ENCODE data around the gene AMIGO1.

The AMIGO1 gene

DNA sequence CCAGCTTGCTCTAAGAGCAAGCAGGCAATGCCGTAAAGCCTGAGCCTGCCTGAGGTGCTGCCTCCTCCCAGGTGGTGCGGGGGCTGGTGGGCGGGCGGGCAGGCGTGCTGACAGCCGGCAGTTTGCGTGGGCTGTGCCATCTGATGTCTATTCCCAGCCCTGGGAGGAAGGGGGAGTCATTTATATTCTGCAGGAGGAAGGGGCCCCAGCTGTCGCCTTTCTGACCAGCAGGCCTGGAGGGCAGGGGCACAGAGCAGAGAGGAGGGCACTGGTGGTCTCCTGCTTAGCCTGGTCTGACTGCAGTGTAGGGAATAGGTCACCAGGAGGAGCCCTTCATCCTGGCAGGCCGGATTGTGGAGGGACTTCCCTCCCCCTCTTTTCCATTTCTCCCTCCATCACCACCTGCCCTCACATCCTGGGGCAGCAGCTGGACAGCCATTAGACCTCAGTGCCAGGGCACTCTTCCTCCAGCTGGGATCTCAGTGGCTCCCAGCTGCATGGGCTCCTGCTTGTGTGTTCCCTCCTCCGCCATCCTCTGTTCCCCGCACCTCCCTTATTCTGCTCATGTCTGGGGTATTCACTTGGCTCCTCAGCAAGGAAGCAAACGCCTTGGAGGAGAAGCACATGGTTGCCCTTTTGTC is 11.2 kb downstream of the AMIGO1 start:
- no peak overlapping the region for H3K4me3 ChIP-seq (ENCODE audit: low read depth, low read length)
- DNase-seq (ENCODE audit: low read depth): no peak
- TF ChIP-seq, protein P1, sequence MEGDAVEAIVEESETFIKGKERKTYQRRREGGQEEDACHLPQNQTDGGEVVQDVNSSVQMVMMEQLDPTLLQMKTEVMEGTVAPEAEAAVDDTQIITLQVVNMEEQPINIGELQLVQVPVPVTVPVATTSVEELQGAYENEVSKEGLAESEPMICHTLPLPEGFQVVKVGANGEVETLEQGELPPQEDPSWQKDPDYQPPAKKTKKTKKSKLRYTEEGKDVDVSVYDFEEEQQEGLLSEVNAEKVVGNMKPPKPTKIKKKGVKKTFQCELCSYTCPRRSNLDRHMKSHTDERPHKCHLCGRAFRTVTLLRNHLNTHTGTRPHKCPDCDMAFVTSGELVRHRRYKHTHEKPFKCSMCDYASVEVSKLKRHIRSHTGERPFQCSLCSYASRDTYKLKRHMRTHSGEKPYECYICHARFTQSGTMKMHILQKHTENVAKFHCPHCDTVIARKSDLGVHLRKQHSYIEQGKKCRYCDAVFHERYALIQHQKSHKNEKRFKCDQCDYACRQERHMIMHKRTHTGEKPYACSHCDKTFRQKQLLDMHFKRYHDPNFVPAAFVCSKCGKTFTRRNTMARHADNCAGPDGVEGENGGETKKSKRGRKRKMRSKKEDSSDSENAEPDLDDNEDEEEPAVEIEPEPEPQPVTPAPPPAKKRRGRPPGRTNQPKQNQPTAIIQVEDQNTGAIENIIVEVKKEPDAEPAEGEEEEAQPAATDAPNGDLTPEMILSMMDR (IDR thresholded peaks at IDR 0.05; ENCODE audit: low read depth, low read length, missing control alignments): peak; percentile 64
- in situ Hi-C loops (cut with HindIII; ENCODE audit: low sequenced_read_pairs): no loop called here

DNA sequence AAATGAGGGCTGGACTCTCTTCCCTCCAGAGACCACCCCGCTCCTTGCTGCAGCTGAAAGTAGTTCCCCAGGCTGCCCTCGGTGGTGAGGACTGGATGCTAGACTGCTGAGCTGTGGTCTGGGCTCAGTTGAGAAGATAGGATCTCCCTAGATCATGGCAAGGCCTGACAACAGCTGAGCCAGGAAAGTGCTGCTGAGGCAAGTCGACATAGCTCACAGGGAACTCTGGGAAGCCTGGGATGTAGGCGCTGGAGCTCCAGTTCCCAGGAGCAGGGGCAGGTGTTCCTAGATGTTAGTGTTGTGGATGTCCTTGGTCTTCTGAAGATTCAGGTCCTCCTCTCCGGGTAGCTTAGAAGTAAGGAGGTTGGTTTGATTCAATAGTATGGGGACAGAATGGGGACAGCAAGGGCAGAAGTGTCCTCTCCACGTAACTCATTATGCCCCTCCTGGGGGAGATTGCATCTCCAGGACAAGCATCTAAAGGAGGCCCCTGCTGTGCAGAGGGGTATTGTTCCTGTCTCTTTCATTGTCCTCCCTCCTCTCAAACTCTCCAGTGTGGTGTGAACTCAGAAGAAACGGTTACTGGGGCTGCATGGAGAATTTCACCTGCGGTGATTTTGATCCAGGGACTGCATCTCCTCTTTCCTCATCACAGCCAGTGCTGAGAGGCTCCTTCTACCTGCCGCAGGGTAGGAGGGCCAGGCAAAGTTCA is 11.9 kb downstream of the AMIGO1 start:
- no peak for DNase-seq (ENCODE audit: low read depth)
- in situ Hi-C loops (cut with HindIII; ENCODE audit: low sequenced_read_pairs): no loop called here
- TF ChIP-seq, protein P1 (IDR thresholded peaks at IDR 0.05; ENCODE audit: low read depth, low read length, missing control alignments): no peak
- no peak overlapping the region for H3K4me3 ChIP-seq (ENCODE audit: low read depth, low read length)

DNA sequence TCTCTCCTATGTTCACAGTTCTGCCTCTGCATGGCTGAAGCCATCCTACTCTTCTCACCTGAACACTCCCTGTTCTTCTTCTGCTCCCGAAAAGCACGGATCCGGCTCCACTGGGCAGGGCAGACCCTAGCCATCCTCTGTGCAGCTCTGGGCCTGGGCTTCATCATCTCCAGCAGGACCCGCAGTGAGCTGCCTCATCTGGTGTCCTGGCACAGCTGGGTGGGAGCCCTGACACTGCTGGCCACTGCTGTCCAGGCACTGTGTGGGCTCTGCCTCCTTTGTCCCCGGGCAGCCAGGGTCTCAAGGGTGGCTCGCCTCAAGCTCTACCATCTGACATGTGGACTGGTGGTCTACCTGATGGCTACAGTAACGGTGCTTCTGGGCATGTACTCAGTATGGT is 13.8 kb downstream of the AMIGO1 start:
- TF ChIP-seq, protein P1 (IDR thresholded peaks at IDR 0.05; ENCODE audit: low read depth, low read length, missing control alignments): no peak
- no peak for DNase-seq (ENCODE audit: low read depth)
- in situ Hi-C loops (cut with HindIII; ENCODE audit: low sequenced_read_pairs): no loop called here
- no peak overlapping the region for H3K4me3 ChIP-seq (ENCODE audit: low read depth, low read length)

DNA sequence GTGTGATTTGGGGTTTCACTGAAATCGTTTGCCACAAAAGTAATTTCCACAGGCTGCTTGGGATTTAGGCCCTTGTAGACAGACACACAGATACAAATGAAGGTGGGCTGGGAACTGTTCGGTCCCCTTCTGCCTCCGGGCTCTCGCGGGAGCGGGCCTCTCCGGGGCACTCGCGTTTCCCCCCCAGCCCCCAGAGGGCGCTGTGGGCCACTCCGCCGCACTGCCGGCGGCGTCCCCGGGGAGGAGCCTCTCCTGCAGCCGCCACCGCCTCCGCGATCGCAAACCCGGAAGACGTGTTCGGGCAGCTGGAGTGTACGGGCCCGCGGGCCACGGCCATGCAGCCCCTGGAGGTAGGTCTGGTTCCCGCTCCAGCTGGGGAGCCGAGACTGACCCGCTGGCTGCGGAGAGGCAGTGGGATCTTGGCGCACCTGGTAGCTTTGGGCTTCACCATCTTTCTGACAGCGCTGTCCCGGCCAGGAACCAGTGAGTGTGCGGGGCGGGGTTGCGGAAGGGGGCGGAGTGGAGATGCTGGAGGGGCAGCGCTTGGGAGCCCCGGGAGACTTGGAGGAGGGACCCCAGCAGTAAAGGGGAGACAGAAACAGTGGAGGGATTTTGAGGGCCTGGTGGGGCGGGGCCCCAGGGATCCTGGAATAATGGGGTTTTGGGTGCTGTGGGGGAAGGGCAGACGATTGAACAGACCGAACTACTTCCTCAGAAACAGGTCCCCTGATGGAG is 15.6 kb downstream of the AMIGO1 start, which contains the start of gene CYB561D1:
TSS of gene CYB561D1 (plus strand) at position 290 of the 735 bp plus-strand sequence. CDS start at position 336, 46 bp downstream.
- peak; percentile 52 for DNase-seq (ENCODE audit: low read depth)
- in situ Hi-C loops (cut with HindIII; ENCODE audit: low sequenced_read_pairs): loop anchor here (5.0 kb wide), 1 partner anchor 43 kb away; the partner anchor contains the start of gene GPR61
- TF ChIP-seq, protein P1 (IDR thresholded peaks at IDR 0.05; ENCODE audit: low read depth, low read length, missing control alignments): peak; percentile 96
- peak within 1 kb of the TSS; percentile 98 for H3K4me3 ChIP-seq (ENCODE audit: low read depth, low read length)

DNA sequence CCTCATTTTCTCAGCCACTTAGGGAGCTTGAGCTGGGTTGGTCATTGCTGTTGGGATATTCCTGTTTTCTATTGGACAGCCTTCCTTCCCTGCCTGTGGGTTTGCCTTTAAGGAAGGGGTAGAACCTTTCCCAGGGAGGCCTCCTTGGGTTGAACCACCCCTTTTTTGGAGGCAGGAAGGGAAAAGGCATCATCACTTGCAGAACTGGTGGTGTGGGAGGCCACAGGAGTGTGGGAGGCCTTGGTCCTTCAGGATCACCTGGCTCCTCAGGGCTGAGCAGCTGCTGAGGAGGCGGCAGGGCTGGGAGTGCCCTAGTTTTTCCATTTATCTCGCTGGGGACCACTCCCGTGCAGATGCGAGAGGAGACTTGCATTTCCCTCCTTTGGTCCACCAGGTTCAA is 16.3 kb downstream of the AMIGO1 start:
- in situ Hi-C loops (cut with HindIII; ENCODE audit: low sequenced_read_pairs): loop anchor here (5.0 kb wide), 1 partner anchor 44 kb away; the partner anchor contains the start of gene GPR61
- H3K4me3 ChIP-seq (ENCODE audit: low read depth, low read length): no peak overlapping the region
- DNase-seq (ENCODE audit: low read depth): no peak
- TF ChIP-seq, protein P1 (IDR thresholded peaks at IDR 0.05; ENCODE audit: low read depth, low read length, missing control alignments): no peak

DNA sequence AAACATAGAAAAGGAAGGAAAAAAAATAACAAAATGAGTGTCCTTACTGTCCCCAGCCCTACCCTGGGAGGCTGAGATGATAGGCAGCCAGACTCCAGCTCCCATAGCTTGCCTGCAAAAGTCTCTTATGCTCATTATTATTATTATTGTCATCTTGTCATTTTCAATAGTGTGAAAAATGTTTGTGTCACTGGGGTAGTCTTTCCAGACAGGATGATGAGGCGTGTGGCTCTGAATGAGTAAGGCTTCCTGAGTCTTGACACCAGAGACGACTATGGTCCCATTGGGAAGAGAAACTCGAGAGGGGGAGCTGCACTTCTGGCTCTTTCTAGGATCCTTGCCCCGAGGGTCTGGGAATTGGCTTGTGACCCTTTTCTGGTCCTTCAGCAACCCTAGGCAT is 16.7 kb downstream of the AMIGO1 start:
- H3K4me3 ChIP-seq (ENCODE audit: low read depth, low read length): no peak overlapping the region
- in situ Hi-C loops (cut with HindIII; ENCODE audit: low sequenced_read_pairs): loop anchor here (5.0 kb wide), 1 partner anchor 45 kb away; the partner anchor contains the start of gene GPR61
- TF ChIP-seq, protein P1 (IDR thresholded peaks at IDR 0.05; ENCODE audit: low read depth, low read length, missing control alignments): no peak
- DNase-seq (ENCODE audit: low read depth): no peak

All from astrocyte of the cerebellum (primary cell).